Measurements from ENCODE around the gene TBC1D3I.

The TBC1D3I gene

DNA sequence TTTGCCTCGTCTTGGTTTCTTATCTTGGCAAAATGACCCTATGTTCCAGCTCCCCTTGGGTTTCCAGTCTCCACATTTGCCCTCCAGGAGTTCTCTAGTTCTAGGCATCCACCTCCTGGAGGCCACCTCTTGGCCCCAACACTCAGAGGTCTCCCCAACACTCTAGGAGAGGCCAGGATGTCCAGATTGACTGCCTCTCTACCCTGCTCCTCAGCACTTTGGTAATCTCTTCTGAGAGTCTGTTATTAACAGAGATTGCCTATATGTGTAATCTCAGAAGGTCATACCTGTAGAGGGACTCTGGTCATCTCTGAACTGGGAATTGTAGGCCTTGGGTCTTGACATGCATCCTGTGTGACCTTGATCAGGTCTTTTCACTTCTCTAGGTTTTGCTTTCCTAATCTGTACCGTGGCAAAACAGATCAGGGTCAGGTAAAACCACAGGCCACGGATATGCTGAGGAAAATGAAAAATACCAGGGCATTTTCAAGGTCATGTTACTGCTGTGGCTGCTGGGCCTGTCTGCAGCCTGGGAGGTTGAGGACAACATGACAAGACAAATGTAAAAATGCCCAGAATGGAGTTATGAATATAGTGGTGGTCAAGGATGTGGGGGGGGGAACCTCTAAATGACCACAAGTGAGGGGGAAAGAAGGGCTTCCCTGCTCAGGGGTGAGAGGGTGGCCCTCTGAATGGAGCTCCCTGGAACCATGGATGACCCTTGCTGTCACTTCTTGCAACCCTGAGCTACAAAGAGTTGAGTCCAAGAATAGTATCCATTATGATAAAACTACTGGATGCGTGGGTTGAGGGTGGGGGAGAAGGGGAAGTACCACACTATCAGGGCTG, 58.5 kb downstream of the TBC1D3I start:
- no peak for DNase-seq

DNA sequence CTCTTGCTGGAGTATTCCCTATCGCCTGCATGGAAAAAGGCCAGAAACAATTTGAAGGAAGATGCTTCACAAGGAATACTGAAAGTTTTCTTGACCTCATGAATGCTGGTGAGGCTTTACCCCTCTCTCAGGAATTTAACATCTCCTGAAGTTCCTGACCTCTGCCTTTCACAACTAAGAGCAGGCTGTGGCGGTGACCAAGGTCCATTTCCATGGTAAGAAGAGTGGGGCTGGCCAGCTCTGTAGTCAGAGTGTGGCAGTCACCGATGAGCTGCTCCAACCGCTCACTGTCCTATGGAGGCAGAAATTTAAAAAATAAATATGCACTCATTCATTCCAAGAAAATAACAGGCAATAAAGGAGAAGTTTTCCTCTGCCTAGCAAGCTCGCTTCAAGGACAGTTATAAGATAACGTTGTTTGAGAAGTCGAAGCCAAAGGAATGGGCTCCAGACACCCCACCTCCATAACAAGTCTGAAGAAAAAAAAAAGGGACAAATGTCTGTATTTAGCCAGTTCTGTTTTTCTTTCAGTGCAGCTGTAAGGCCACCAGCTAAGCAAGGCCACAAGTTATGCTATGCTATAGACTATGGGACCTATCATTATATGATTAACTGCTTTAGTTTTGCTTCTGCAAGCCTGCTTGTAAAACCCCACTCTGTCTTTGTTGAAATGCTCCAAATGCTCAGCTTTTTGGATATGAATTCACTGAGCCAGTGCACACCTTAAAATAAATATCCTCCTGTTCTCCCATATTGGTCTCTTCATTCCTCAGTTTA, 59.5 kb downstream of the TBC1D3I start:
- DNase-seq: no peak
